ENCODE measurements around the gene EMP1. TPM values are rescaled to one million over a fixed set of nuclear protein-coding genes. Genes with fewer than 3 reads are reported as not detected.

The EMP1 gene
- total and polyA plus RNA-seq, 2 of the 8 experiments (the other 6 are each of a cell fraction or from before 2014, with no cell fraction given): 0.17 to 0.65 TPM

GRCh38 chr12:13253966-13254760 is 57.6 kb downstream of the EMP1 start:
- Histone ChIP-seq H3K4me3 (ENCODE audit: extremely low read depth in 1 of 4, insufficient read depth in 2 of 4, low read depth in 3 of 4, low read length in 4 of 4) (no peak overlapping the region), H3K79me2 (ENCODE audit: control insufficient read depth in 1 of 2, insufficient read depth in 2 of 2, low read length in 2 of 2) (no peaks in the 10 kb centered on the region), H3K9ac (replicated peaks in 1 of 4; ENCODE audit: extremely low read depth in 1 of 4, low read depth in 3 of 4, low read length in 3 of 4) (no peak overlapping the region), H2BK12ac (ENCODE audit: low read depth, low read length) (no peak overlapping the region), H2BK120ac (replicated peaks; ENCODE audit: low read depth, low read length) (no peak overlapping the region), H3K23me2 (ENCODE audit: low read depth, low read length) (no peaks in the 10 kb centered on the region), H3K4ac (replicated peaks; ENCODE audit: insufficient read length, low read depth, low read length) (no peak overlapping the region), H3K4me1 (replicated peaks in 1 of 4; ENCODE audit: control insufficient read depth in 3 of 4, insufficient read depth in 4 of 4, low read length in 3 of 4) (peaks cover 2 to 12% (median 5%) of the 10 kb centered on the region in 4 experiments; a peak in 6 of 7 replicates), H3K56ac (replicated peaks; ENCODE audit: insufficient read length, low read depth, low read length) (no peak overlapping the region), H3K9me3 (ENCODE audit: insufficient read depth in 2 of 2, low read depth in 1 of 2, low read length in 1 of 2) (no peaks in the 10 kb centered on the region), H3K27ac (ENCODE audit: low read depth, low read length) (no peak overlapping the region), H4K91ac (replicated peaks; ENCODE audit: insufficient read length, low read length) (no peak overlapping the region), H2AK5ac (ENCODE audit: low read depth, low read length) (no peak overlapping the region), H3K79me1 (ENCODE audit: low read depth, low read length) (no peaks in the 10 kb centered on the region), H4K5ac (ENCODE audit: insufficient read length, low read depth, low read length) (no peak overlapping the region), H4K20me1 (replicated peaks in 1 of 2; ENCODE audit: control insufficient read depth in 1 of 2, insufficient read depth in 2 of 2, low read length in 2 of 2) (no peaks in the 10 kb centered on the region), H3K18ac (ENCODE audit: extremely low read depth, low read length) (no peak overlapping the region), H2BK5ac (ENCODE audit: low read depth, low read length) (no peak overlapping the region), H2AFZ (ENCODE audit: low read length) (0 out of 2 replicates have a peak overlapping the region, but pooled peaks have one; percentile 29), H2BK20ac (ENCODE audit: low read length) (no peak overlapping the region), H3K27me3 (replicated peaks in 1 of 4; ENCODE audit: control insufficient read depth in 3 of 4, extremely low read depth in 1 of 4, insufficient read depth in 3 of 4, low read length in 3 of 4) (no peaks in the 10 kb centered on the region), H3K14ac (ENCODE audit: insufficient read length) (no peak overlapping the region), H3K23ac (ENCODE audit: insufficient read length) (no peak overlapping the region), H3K36me3 (ENCODE audit: control insufficient read depth in 2 of 4, insufficient read depth in 4 of 4, low read length in 3 of 4) (no peaks in the 10 kb centered on the region), H3K4me2 (ENCODE audit: insufficient read depth in 1 of 2, low read depth in 2 of 2, low read length in 2 of 2) (no peak overlapping the region), H4K8ac (ENCODE audit: extremely low read depth, insufficient read depth, low read length) (no peak overlapping the region), H2BK15ac (ENCODE audit: low read length) (no peak overlapping the region)
- 87% methylated on average over 7 of the region's 7 CpGs; no CpG with 5 or more reads in 1 of the 2 experiments for WGBS, 2 experiments (ENCODE audit: extremely low coverage in 1 of 2, insufficient coverage in 1 of 2, insufficient read length in 1 of 2, insufficient replicate concordance in 2 of 2, low coverage in 1 of 2, low lambda C conversion rate in 2 of 2, missing lambda C conversion rate in 1 of 2)
- TF ChIP-seq E2F6 (IDR thresholded peaks at IDR 0.05) (no peak), USF2 (IDR thresholded peaks at IDR 0.05; ENCODE audit: low read length) (no peak), POLR2A (IDR thresholded peaks at IDR 0.05; ENCODE audit: control extremely low read depth in 1 of 2, low read depth in 2 of 2, low read length in 2 of 2) (no peak), FOSL1 (IDR thresholded peaks at IDR 0.05; ENCODE audit: insufficient read depth, low read depth, low read length) (no peak), BACH1 (IDR thresholded peaks at IDR 0.05; ENCODE audit: low read length) (no peak), RBBP5 (IDR thresholded peaks at IDR 0.05; ENCODE audit: borderline replicate concordance, low read depth, low read length) (no peak), TAF7 (optimal IDR thresholded peaks at IDR 0.05; ENCODE audit: borderline replicate concordance, low read depth, low read length) (no peak)
- FAIRE-seq: peak; percentile 13
- no peak for DNase-seq (ENCODE audit: low read depth in 1 of 2, low spot score in 2 of 2)
- POLR2A ChIA-PET (ENCODE audit: partially characterized antibody): interaction anchor here (1.5 kb wide), 1 partner anchor 182 kb away, joined by 3 read pairs; no protein-coding TSS in a partner anchor
- CTCF ChIA-PET (ENCODE audit: partially characterized antibody): interaction anchor here (0.6 to 5.0 kb wide), 17 partner anchors 13 to 933 kb away, joined by 3 to 30 read pairs (median 4); no protein-coding TSS in a partner anchor

Data from H1 (cell line).